Measurements from ENCODE around the gene RNF38. TPM values are rescaled to one million over a fixed set of nuclear protein-coding genes. Genes with fewer than 3 reads are reported as not detected.

The RNF38 gene
- total and polyA plus RNA-seq, 9 of the 15 experiments (the other 6 are each of a cell fraction or from before 2014, with no cell fraction given), result 1.6 to 9.8 (median 4.5) TPM

- Histone ChIP-seq H3K79me2 (ENCODE audit: control insufficient read depth, insufficient read depth, low read length) (no peaks in the 10 kb centered on the region), H3K9ac (ENCODE audit: insufficient read depth in 1 of 2, low read depth in 2 of 2, low read length in 2 of 2) (no peak overlapping the region), H3K27me3 (ENCODE audit: control insufficient read depth in 2 of 2, insufficient read depth in 2 of 2, low read length in 2 of 2) (no peaks in the 10 kb centered on the region), H4K20me1 (replicated peaks; ENCODE audit: control insufficient read depth, insufficient read depth, low read length) (no peaks in the 10 kb centered on the region), H3K4me1 (replicated peaks in 1 of 2; ENCODE audit: control insufficient read depth in 2 of 2, insufficient read depth in 2 of 2, low read length in 2 of 2) (peaks cover 0 to 3% of the 10 kb centered on the region in 2 experiments; a peak in 1 of 5 replicates), H2AFZ (ENCODE audit: low read depth, low read length) (no peak overlapping the region), H3K27ac (ENCODE audit: extremely low read depth, low read depth, low read length) (no peak overlapping the region), H3K4me2 (ENCODE audit: insufficient read depth, low read length) (no peak overlapping the region), H3K36me3 (ENCODE audit: control insufficient read depth, insufficient read depth, low read length) (no peaks in the 10 kb centered on the region), H3K4me3 (no peak overlapping the region), H3K9me1 (ENCODE audit: control insufficient read depth, insufficient read depth, low read length) (no peaks in the 10 kb centered on the region), H3K9me3 (replicated peaks; ENCODE audit: control insufficient read depth, insufficient read depth, low read depth, low read length) (no peaks in the 10 kb centered on the region)
- POLR2A ChIA-PET, result no interaction called here
- CTCF ChIA-PET (ENCODE audit: low intra/inter-chr PET ratio), result no interaction called here
- ATAC-seq (no peak), FAIRE-seq (no peak), DNase-seq (ENCODE audit: extremely low read depth in 1 of 4, low spot score in 3 of 4) (no peak)
- WGBS (ENCODE audit: insufficient coverage, low coverage, missing lambda C conversion rate), result 42% methylated on average over 2 of the region's 3 CpGs
- intact Hi-C loops (cut with micrococcal nuclease), result no loop called here
- in situ Hi-C loops (cut with MboI), result loop anchor here (5.0 kb wide), 1 partner anchor 70 kb away; no protein-coding TSS in a partner anchor
- TF ChIP-seq IRF9 (tag; IDR thresholded peaks at IDR 0.05) (no peak), ZNF217 (CRISPR knock-in tag; IDR thresholded peaks at IDR 0.05) (no peak), WHSC1 (IDR thresholded peaks at IDR 0.05; ENCODE audit: low read length) (no peak), ZSCAN29 (IDR thresholded peaks at IDR 0.05) (no peak), NFIX (CRISPR knock-in tag; IDR thresholded peaks at IDR 0.05; ENCODE audit: low read depth) (no peak), ESRRA (IDR thresholded peaks at IDR 0.05; ENCODE audit: borderline replicate concordance, low read depth) (no peak), ZNF395 (CRISPR knock-in tag; IDR thresholded peaks at IDR 0.05) (no peak), SAFB (IDR thresholded peaks at IDR 0.05; ENCODE audit: borderline replicate concordance, low read depth, low read length) (no peak), MCM7 (IDR thresholded peaks at IDR 0.05) (no peak), BCL6 (CRISPR knock-in tag; IDR thresholded peaks at IDR 0.05) (no peak), DEAF1 (CRISPR knock-in tag; IDR thresholded peaks at IDR 0.05) (no peak), NFXL1 (CRISPR knock-in tag; IDR thresholded peaks at IDR 0.05) (no peak), PRPF4 (IDR thresholded peaks at IDR 0.05; ENCODE audit: insufficient read depth, low read depth, low read length, poor library complexity, severe bottlenecking) (no peak)
- no TSS peak for BruUV-seq (replicated peaks)
Observed at GRCh38 chr9:36322462-36322861, 77.6 kb downstream of the RNF38 start.

All from K562 (cell line).